SKM-1 (cell line): Measurements from ENCODE around the gene SLC38A9.
A peak's percentile ranks its signal among the peaks of the same experiment; 100 is the strongest.

Experiments used
- DNase-seq: peaks from one replicate; lab custom pipeline; 2025; ENCODE audit not compliant: unreplicated experiment; lab: John Stamatoyannopoulos, UW

SLC38A9 gene

GRCh38 chr5:55665065-55665464, 47.1 kb downstream of the SLC38A9 start:
- no peak for DNase-seq

DNA sequence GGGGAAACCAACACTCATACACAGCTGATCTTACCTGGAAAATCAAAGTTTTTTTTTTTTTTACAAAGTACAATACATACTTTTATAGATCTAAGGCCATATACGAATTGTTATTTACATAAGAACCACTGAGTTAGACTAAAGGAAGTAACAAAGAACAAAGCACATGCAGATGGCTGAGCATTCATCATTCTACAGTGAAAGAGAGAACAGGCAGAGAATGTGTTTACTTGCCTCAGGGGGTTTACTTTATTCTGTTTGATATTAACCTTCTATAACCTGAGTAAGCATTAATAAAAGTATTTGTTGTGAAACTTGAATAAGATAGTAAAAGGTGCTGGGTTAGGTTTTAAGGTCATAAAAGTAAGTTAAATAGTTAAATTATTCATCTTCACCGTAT, 54.7 kb downstream of the SLC38A9 start:
- no peak for DNase-seq

GRCh38 chr5:55650386-55650785, 61.7 kb downstream of the SLC38A9 start:
- no peak for DNase-seq

GRCh38 chr5:55649963-55650362, 62.2 kb downstream of the SLC38A9 start:
- no peak for DNase-seq

GRCh38 chr5:55645304-55645703, 66.8 kb downstream of the SLC38A9 start:
- DNase-seq = no peak

DNA sequence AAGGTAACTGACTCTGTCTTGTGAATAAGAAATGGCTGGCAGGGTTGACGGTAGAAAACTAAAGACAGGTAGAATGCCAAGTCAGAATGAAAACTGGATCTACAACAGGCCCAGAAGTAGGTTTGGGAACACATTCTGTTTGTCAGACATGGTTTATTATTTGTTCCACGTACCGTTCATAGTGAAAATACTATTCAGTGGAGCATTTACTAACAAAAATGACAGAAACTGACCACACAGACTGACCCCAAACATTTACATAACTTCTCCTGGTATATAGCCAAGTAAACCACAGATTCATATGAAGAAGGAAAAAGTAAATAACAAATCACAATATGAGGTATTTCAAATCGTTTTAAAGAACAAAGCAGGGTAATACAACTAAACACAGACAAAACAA, 73.7 kb downstream of the SLC38A9 start:
- no peak for DNase-seq

GRCh38 chr5:55638051-55638450, 74.1 kb downstream of the SLC38A9 start:
- DNase-seq = no peak

- DNase-seq = peak; percentile 46
These were observed 75.4 kb downstream of the SLC38A9 start for GRCh38 chr5:55636683-55637082.

- DNase-seq = no peak
These were observed 75.9 kb downstream of the SLC38A9 start for GRCh38 chr5:55636177-55636576.

GRCh38 chr5:55634866-55635265, 77.3 kb downstream of the SLC38A9 start:
- no peak for DNase-seq

- no peak for DNase-seq
These were observed 77.8 kb downstream of the SLC38A9 start for GRCh38 chr5:55634209-55634805.

- DNase-seq = no peak
These were observed 78.4 kb downstream of the SLC38A9 start for GRCh38 chr5:55633574-55634208.

GRCh38 chr5:55629815-55630214, 82.3 kb downstream of the SLC38A9 start:
- DNase-seq = no peak

- no peak for DNase-seq
These were observed 85.3 kb downstream of the SLC38A9 start for GRCh38 chr5:55626790-55627189.

- DNase-seq = no peak
These were observed 86.2 kb downstream of the SLC38A9 start for GRCh38 chr5:55625913-55626312.

DNA sequence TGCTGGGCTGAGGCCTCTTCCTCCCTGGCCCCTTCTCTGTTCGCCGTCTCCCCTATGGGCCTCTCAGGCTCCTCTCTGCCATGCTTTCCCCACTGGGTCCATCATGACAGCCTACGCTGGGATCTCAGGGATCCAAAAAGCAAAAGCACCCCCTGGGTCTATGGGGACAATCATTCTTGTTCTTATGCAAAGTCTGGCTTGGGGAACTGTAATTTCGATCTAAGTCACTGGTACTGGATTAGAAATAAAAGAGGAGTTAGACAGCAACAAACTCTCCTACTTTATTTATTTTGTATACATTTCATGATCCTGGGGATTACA, 86.6 kb downstream of the SLC38A9 start:
- DNase-seq = no peak

GRCh38 chr5:55624841-55625588, 87.1 kb downstream of the SLC38A9 start:
- no peak for DNase-seq

- no peak for DNase-seq
These were observed 88.3 kb downstream of the SLC38A9 start for GRCh38 chr5:55623789-55624188.

- DNase-seq = no peak
These were observed 89.7 kb downstream of the SLC38A9 start for GRCh38 chr5:55622460-55622859.

DNA sequence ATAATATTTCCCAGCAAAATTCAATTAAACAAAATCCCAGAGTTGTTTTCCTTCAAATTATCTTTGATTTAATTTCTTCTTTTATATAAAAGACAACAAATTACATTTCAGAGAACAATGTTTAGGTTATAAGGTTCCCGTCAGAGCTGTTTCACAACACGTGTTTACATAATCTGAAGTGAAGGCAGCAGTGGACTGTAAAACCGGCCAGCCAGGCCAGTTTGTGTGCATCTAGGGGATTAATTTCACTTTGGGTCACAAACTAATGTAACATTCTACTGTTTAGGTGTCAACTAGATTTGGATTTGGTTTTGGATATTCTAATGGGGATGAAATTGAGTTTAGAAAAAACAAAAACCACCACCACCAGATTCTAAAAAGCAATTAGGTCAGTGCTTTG, 90.9 kb downstream of the SLC38A9 start:
- no peak for DNase-seq

DNA sequence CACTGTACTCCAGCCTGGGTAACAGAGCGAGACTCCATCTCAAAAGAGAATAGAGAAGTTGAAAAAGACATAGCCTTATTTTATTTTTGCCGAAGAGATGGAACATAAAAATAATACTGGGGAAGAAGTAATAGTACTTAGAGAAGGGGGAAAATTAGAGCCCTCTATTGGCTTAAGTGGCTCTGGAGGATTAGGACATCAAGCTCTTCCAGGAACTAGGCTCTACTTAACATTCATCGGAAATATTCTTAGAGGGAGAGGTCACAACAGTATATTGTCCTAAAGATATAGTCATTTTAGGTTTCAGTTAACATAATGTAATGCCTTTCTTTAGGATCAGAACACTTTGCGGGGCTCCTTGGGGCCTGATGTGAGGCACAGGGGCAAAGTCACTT, 91.4 kb downstream of the SLC38A9 start:
- no peak for DNase-seq

DNA sequence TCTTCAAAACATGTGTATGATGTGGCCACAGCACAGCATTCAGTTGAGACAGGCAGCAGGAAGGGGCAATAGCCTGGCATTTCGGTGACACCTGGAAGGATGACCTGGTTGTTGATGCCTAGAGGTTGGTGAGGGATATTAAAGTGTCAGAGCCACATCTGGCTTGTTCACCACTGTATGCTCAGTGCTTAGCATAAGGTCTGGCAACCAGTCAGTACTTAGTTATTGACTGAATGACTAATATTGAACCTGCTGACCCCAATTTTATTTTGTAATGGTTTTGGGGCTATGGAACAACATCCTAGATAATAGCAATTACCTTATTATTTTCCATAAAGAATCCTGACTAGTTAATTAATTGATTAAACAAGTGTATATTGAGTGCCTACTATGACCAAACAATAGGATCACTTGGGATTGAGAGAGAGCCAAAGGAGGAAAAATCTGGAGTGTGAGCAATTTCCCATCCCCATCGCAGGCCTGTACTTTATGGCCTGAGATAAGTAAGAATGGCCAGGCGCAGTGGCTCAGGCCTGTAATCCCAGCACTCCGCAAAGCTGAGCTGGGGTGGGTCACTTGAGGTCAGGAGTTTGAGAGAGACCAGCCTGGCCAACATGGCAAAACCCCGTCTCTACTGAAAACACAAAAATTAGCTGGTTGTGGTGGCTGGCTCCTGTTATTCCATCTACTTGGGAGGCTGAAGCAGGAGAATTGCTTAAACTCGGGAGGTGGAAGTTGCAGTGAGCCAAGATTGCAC, 91.9 kb downstream of the SLC38A9 start:
- DNase-seq = no peak
